Measurements from ENCODE around the gene SYT3. TPM values are rescaled to one million over a fixed set of nuclear protein-coding genes. Genes with fewer than 3 reads are reported as not detected.
"Not testable (repeated sequence)": the region's sequence is repeated elsewhere in the genome, so short reads cannot be mapped to it uniquely, and the experiment has no call there.

SYT3 gene
- total RNA-seq, 2 donors from 2014 or later, result 0.33 to 0.52 TPM

DNA sequence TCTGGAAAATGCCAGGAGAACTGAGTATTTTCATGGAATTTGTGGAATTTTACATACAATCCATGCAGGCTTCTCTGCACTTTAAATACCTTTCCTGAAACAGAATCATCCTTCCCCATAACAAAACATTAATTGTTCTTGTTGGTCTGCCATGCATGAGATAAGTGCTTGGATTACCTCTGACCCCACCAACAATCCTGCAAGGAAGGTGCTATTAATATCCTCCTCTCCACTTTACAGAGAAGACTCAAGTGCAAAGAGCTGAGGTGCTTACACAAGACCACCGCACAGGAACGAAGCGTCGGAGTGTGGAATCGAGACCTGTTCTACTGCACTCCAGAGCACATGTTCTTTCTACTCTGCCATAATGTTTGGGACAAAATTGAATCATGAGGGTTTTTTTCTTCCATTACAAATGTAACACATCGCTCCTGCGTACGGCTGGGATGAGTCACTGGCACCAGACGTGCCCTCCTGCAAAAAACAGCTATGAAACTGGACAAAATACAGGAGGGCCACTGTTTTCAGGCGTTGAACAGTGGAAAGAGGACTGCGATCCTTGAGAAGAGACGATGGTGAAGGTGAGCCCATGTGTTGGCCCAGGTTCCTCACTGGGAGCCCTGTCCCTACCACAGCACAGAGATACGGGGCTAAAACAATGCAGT is 58.6 kb downstream of the SYT3 start:
- intact Hi-C loops (cut with DNase I), result no loop called here
- Histone ChIP-seq H3K27me3 (no peaks in the 10 kb centered on the region), H3K27ac (no peak overlapping the region), H3K9me3 (no peaks in the 10 kb centered on the region), H3K4me1 (no peaks in the 10 kb centered on the region), H3K36me3 (replicated peaks in 1 of 2; ENCODE audit: insufficient read depth in 1 of 2, low read depth in 2 of 2) (no peaks in the 10 kb centered on the region), H3K4me3 (no peak overlapping the region)
- WGBS, 2 donors, result 70 to 72% methylated on average over 13 of the region's 13 CpGs
- no peak for DNase-seq
- TF ChIP-seq POLR2A (IDR thresholded peaks at IDR 0.05), result no peak
- TF ChIP-seq, protein P1, sequence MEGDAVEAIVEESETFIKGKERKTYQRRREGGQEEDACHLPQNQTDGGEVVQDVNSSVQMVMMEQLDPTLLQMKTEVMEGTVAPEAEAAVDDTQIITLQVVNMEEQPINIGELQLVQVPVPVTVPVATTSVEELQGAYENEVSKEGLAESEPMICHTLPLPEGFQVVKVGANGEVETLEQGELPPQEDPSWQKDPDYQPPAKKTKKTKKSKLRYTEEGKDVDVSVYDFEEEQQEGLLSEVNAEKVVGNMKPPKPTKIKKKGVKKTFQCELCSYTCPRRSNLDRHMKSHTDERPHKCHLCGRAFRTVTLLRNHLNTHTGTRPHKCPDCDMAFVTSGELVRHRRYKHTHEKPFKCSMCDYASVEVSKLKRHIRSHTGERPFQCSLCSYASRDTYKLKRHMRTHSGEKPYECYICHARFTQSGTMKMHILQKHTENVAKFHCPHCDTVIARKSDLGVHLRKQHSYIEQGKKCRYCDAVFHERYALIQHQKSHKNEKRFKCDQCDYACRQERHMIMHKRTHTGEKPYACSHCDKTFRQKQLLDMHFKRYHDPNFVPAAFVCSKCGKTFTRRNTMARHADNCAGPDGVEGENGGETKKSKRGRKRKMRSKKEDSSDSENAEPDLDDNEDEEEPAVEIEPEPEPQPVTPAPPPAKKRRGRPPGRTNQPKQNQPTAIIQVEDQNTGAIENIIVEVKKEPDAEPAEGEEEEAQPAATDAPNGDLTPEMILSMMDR (IDR thresholded peaks at IDR 0.05), result no peak
- no peak for ATAC-seq

DNA sequence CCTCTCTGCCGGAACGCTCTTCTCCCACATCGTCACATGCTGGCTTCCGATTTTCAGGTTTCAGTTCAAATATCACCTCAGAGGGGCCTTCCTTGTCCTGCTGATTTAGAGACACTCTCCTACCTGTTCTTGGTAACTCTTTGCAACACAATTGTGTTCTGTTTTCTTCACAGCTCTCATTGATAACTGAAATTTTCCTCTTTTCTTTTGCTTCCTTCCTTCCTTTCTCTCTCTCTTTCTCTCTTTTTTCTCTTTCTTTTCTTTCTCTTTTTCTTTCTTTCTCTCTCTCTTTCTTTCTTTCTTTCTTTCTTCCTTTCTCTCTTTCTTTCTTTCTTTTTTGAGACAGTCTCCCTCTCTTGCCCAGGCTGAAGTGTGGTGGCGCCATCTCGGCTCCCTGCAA is 59.4 kb downstream of the SYT3 start:
- TF ChIP-seq POLR2A (IDR thresholded peaks at IDR 0.05), result no peak
- TF ChIP-seq, protein P1 (IDR thresholded peaks at IDR 0.05), result no peak
- WGBS, 2 donors, result 80 to 82% methylated on average over 6 of the region's 6 CpGs
- ATAC-seq (no peak), DNase-seq (no peak)
- Histone ChIP-seq H3K36me3 (replicated peaks in 1 of 2; ENCODE audit: insufficient read depth in 1 of 2, low read depth in 2 of 2) (no peaks in the 10 kb centered on the region), H3K27me3 (no peaks in the 10 kb centered on the region), H3K4me1 (no peaks in the 10 kb centered on the region), H3K4me3 (no peak overlapping the region), H3K27ac (no peak overlapping the region), H3K9me3 (no peaks in the 10 kb centered on the region)
- intact Hi-C loops (cut with DNase I), result no loop called here

DNA sequence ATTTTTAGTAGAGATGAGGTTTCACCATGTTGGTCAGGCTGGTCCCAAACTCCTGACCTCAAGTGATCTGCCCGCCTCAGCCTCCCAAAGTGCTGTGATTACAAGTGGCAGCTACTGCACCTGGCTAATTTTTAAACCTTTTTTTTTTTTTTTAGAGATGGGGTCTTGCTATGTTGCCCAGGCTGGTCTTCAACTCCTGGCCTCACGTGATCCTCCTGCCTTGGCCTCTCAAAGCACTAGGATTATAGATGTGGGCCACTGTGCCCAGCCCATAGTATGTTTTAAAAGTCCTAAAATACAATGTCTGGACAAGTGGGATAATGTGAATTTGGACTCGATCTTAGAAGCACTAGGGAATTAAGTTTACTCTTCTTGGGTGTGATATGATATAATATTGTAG is 62.9 kb downstream of the SYT3 start:
- intact Hi-C loops (cut with DNase I); DNase-seq: not testable (repeated sequence)
- WGBS, 2 donors, result 58 to 69% methylated on average over 3 of the region's 3 CpGs

DNA sequence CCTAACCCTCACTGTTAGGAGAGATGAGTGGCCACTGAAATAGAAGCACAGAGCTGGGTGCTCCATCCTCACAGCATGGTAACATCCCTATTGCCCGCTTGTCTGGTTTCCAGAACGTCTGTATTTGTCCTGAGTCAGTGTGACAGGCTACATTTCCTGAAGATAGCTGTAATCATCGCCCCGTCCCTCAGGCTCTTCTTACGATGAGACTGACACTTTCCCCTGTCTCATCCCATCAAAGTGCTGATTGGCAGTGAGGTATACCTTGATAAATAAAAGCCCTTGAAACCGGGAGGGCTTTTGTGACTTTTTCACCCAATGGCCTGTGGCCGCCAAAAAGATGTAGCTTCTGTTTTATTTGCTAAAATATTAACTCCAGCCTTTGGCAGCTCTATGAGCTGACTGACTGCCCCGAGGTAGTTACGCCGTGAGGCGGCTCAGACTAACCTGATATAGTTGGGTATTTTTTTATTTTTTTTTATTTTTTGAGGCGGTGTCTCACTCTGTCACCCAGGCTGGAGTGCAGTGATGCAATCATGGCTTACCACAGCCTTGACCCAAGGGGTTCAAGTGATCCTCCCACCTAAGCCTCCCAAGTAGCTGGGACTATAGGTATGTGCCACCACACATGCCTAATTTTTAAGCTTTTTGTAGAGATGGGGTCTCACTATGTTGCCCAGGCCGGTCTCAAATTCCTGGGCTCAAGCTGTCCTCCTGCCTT is 65.8 kb downstream of the SYT3 start:
- 57 to 58% methylated on average over 13 of the region's 13 CpGs for WGBS, 2 donors
- intact Hi-C loops (cut with DNase I), result no loop called here
- H3K27ac ChIP-seq, result no peak overlapping the region
- ATAC-seq (no peak), DNase-seq (no peak)
- no peaks in the 10 kb centered on the region for H3K27me3 ChIP-seq
- H3K4me3 ChIP-seq, result no peak overlapping the region
- TF ChIP-seq, protein P1 (IDR thresholded peaks at IDR 0.05), result no peak
- TF ChIP-seq POLR2A (IDR thresholded peaks at IDR 0.05), result no peak
- no peaks in the 10 kb centered on the region for H3K9me3 ChIP-seq
- H3K4me1 ChIP-seq, result no peaks in the 10 kb centered on the region
- H3K36me3 ChIP-seq (replicated peaks in 1 of 2; ENCODE audit: insufficient read depth in 1 of 2, low read depth in 2 of 2), result no peaks in the 10 kb centered on the region

More for the DNA sequence above, 62.9 kb downstream of the SYT3 start:
- H3K9me3 ChIP-seq; H3K27me3 ChIP-seq; H3K4me1 ChIP-seq; H3K36me3 ChIP-seq (replicated peaks in 1 of 2; ENCODE audit: insufficient read depth in 1 of 2, low read depth in 2 of 2); H3K4me3 ChIP-seq; H3K27ac ChIP-seq; ATAC-seq: not testable (repeated sequence)

Other genes with a start within 250 kb of the SYT3 start
- gene SPIB, start 220.9 kb downstream of the SYT3 start, total RNA-seq, result 1 to 10 TPM in 1 of 2 donors, not detected in 1; 6.9 TPM
- gene MYBPC2, start 207.0 kb downstream of the SYT3 start, total RNA-seq, result not detected
- 10 to 100 TPM; 60.3 to 68.0 TPM for gene EMC10, start 163.4 kb downstream of the SYT3 start, total RNA-seq
- gene GARIN5A, start 163.0 kb downstream of the SYT3 start, total RNA-seq, result 1 to 10 TPM in 1 of 2 donors, not detected in 1; 1.0 TPM
- 1 to 10 TPM; 5.6 to 7.5 TPM for gene JOSD2, start 128.7 kb downstream of the SYT3 start, total RNA-seq
- not detected for gene ASPDH, start 126.0 kb downstream of the SYT3 start, total RNA-seq
- 10 to 100 TPM in 1 of 2 donors, under 1 TPM in 1; 0.26 to 10.5 TPM for gene LRRC4B, start 71.4 kb downstream of the SYT3 start, total RNA-seq
- not detected for gene C19orf81, start 9.6 kb upstream of the SYT3 start, total RNA-seq
- 1 to 10 TPM in 1 of 2 donors, under 1 TPM in 1; 0.26 to 2.3 TPM for gene SHANK1, start 79.9 kb upstream of the SYT3 start, total RNA-seq
- gene CLEC11A, start 83.5 kb upstream of the SYT3 start, total RNA-seq, result 10 to 100 TPM in 1 of 2 donors, 1 to 10 TPM in 1; 5.2 to 24.1 TPM
- gene GPR32, start 130.6 kb upstream of the SYT3 start, total RNA-seq, result not detected
- not detected for gene ACP4, start 150.5 kb upstream of the SYT3 start, total RNA-seq
- 100 to 1,000 TPM; 937 to 947 TPM for gene KLK1, start 183.9 kb upstream of the SYT3 start, total RNA-seq
- not detected for gene KLK15, start 193.7 kb upstream of the SYT3 start, total RNA-seq
- gene KLK3, start 215.0 kb upstream of the SYT3 start, total RNA-seq, result not detected
- not detected for gene KLK2, start 233.6 kb upstream of the SYT3 start, total RNA-seq